Body of pancreas (tissue), 4 donors: Measurements from ENCODE around the gene PPP1R17.

Experiments used
- CTCF ChIP-seq, 7 experiments: fragments of 450-650 bp in 4 of 7; fragments of 200-600 bp in 3 of 7; sonication (generic) in 3 of 7; IDR thresholded peaks; one replicate each; pipeline ENCODE4 v1.5.1; 2016 to 2019; ENCODE audit warnings: antibody characterized with exemption in 7 of 7
- POLR2A ChIP-seq, 3 donors: fragments of 450-650 bp; IDR thresholded peaks; one replicate each; pipeline ENCODE4 v1.6.1; 2016; ENCODE audit warnings: antibody characterized with exemption in 3 of 3, mild to moderate bottlenecking in 2 of 3

- no peak for TF ChIP-seq CTCF (IDR thresholded peaks at IDR 0.05)
- no peak for TF ChIP-seq POLR2A (IDR thresholded peaks at IDR 0.05)
These were observed 17.6 kb upstream of the PPP1R17 start for GRCh38 chr7:31669461-31669860.
